HG03378 (cell line): Measurements from ENCODE around the gene PSPH.
"Not testable (repeated sequence)": the region's sequence is repeated elsewhere in the genome, so short reads cannot be mapped to it uniquely, and the experiment has no call there.

Experiments used
- ATAC-seq: cut with Tn5 transposase; IDR thresholded peaks from one replicate; pipeline ENCODE4 v1.9.1; 2021; ENCODE audit warnings: mild to moderate bottlenecking, moderate library complexity; ENCODE audit not compliant: unreplicated experiment

The PSPH gene

DNA sequence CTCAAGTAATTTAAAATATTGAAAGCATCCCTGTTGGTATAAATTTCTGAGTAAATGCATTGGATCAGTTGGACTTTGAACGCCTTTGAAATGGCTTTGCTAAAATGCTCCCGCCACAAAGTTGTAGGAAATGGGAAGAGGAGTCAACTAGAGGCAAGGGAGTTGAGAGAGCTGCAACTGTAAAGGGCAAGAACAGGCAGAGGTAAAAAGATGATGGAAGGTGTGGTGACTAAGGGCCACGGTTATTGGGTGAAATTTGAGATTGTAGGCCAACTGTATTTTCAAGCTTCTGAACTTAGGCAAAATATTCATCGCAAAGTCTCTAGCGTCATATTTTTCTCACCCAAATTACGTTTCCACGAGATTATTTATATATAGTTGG, 12.2 kb upstream of the PSPH start:
- ATAC-seq = no peak

GRCh38 chr7:56062382-56062781, 11.1 kb upstream of the PSPH start:
- no peak for ATAC-seq

- ATAC-seq = no peak
Measured at GRCh38 chr7:56053993-56054392, 2.7 kb upstream of the PSPH start.

DNA sequence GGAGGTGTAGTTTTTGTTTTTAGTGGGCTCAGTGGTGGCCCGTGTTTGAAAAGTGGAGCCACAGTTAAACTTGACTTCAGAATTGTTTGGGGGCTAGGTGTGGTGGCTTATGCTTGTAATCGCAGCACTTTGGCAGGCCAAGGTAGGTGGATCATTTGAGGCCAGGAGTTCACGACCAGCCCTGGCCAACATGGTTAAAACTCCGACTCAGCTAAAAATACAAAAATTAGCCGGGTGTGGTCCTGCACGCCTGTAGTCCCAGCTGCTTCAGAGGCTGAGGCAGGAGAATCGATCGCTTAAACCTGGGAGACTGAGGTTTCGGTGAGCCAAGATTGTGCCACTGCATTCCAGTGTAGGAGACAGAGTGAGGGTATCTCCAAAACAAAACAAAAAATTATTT, 2.1 kb upstream of the PSPH start:
- ATAC-seq = no peak

DNA sequence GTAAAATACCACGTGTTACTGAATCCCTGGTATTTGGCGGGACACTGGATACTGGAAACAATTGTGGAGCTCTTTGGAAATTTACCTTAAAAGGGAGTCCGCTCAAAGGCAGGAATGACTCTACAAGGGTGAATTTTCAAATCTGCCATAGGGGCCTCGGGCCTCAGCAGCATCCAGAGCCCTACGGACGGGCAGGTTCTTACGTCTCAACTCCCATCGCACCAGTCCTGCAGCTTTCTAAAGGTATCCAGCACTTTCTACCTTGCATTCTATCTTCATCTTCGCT, 248 bp downstream of the PSPH start:
- no peak for ATAC-seq

DNA sequence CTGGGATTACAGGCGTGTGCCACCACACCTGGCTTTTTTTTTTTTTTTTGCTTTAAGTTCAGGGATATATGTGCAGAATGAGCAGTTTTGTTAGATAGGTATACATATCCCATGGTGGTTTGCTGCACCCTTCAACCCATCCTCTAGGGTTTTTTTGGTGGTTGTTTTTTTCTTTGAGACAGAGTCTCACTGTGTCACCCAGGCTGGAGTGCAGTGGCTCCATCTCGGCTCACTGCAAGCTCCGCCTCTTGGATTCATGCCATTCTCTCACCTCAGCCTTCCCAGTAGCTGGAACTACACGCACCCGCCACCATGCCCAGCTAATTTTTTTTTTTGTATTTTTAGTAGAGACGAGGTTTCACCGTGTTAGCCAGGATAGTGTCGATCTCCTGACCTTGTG, 2.5 kb downstream of the PSPH start:
- not testable (repeated sequence) for ATAC-seq

- no peak for ATAC-seq
Measured at GRCh38 chr7:56048245-56048644, 3.0 kb downstream of the PSPH start.

GRCh38 chr7:56047446-56048116, 3.7 kb downstream of the PSPH start:
- ATAC-seq = not testable (repeated sequence)

DNA sequence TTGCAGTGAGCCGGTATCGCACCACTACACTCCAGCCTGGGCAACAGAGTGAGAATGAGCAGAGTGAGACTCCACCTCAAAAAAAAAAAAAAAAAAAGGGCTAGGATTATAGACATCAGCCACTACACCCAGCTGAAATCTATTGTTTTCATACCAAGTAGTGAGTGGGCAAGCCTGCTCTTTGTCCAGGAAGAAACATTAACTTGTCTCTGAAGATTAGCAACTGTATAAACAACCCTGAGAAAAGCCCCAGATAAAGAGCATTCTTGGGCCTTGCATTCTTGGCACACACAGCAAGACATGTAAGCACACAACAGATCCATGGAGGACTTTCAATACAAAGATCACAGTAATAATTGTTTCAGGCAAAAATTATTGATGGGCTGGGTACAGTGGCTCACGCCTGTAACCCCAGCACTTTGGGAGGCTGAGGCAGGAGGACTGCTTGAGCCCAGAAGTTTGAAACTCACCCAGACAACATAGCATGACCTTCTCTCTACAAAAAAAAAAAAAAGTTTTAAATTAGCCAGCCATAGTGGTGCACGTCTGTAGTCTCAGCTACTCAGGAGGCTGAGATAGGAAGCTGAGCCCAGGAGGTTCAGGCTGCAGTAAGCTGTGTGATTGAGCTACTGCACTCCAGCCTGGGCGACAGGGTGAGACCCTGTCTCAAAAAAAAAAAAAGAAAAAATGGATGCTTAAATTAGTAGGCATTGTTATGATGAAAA, 4.4 kb downstream of the PSPH start:
- ATAC-seq = no peak

DNA sequence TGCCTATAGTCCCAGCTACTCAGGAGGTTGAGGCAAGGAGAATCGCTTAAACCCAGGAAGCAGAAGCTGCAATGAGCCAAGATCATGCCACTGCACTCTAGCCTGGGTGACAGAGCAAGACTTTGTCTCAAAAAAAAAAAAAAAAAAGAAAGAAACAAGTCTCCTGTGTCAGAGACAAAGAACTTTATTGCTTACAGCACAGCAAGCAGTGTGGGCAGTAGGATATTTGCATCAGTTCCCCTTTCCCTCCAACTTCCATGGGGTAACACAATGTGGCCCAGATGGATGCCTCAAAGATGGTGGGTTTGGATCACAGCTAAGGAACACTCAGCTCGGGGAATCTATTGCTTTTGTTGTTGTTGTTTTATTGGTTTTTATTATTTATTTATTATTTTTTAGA, 5.5 kb downstream of the PSPH start:
- not testable (repeated sequence) for ATAC-seq

DNA sequence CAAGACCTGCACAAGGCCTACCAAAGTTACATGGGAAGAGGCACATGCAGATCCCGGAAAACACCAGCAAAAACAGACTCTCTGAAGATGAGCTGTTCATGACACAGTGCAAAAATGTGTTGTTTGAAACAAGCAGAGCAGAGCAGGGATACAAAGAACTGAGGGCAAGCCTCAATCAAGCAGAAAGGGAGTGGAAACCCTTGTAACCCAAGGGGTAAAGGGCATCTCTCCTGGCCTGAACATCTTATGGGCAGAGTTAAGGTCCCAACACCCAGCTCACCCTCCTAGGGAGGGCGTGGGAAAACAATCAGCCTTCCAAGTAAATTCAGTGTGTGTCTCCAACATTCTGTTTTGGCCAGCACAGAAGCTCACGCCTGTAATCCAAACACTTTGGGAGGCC, 10.5 kb downstream of the PSPH start:
- ATAC-seq = no peak

GRCh38 chr7:56033671-56034432, 17.4 kb downstream of the PSPH start:
- peak; percentile 96 for ATAC-seq

DNA sequence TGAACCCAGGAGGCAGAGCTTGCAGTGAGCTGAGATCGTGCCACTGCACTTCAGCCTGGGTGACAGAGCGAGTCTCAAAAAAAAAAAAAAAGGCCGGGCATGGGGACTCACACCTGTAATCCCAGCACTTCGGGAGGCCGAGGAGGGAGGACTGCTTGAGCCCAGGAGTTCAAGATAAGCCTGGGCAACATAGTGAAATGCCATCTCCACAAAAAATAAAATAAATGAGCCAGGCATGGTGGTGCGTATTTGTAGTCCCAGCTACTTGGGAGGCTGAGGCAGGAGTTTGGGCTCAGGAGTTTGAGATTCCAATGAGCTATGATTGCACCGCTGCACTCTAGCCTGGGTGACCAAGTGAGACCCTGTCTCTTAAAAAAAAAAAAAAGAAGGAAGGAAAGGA, 18.7 kb downstream of the PSPH start:
- not testable (repeated sequence) for ATAC-seq

GRCh38 chr7:56031556-56031955, 19.7 kb downstream of the PSPH start:
- ATAC-seq = not testable (repeated sequence)

DNA sequence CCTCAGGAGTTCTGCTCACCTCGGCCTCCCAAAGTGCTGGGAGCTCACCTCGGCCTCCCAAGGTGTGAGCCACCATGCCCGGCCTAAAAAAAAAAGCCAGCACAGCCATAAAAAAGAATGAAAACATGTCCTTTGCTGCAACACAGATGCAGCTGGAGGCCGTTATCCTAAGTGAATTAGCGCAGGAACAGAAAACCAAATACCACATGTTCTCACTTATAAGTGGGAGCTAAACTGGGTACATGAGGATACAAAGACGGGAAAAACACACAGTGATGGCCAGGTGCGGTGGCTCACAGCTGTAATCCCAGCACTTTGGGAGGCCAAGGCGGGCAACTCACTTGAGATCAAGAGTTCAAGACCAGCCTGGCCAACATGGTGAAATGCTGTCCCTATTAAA, 20.9 kb downstream of the PSPH start:
- ATAC-seq = no peak

GRCh38 chr7:56028942-56029630, 22.2 kb downstream of the PSPH start:
- no peak for ATAC-seq

DNA sequence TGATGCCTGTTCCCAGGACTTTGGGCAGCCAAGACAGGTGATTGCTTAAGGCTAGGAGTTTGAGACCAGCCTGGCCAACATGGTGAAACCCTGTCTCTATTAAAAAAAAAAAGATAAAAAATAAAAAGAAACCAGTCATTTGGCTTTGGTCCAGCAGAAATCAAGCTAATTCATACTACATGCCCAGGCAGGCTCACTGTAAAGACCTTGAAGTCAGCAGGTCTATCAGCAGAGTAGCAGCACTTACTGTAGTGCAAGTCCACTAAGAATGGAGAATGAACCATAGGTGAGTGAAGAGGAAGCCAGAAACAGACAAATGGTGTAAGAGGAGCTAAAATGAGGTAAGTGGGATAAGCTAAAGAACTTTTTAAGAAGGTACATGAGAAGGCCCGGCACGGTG, 24.7 kb downstream of the PSPH start:
- no peak for ATAC-seq

DNA sequence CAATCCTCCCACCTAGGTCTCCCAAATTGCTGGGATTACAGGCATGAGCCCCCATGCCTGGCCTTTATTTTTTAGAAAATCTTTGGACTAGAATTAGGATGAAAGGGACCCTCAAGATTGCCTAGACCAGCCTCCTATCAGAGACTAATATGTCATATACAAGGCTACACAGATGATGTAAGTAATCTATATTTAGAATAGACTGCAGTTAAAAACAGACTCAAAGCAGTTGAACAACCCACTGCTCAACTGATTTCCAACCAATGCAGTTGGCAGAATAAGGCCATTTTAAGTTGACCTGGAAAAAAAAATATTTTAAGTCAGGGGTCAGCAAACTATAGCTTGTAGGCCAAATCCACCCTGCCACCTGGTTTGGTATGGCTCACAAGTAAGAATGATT, 27.7 kb downstream of the PSPH start:
- no peak for ATAC-seq

DNA sequence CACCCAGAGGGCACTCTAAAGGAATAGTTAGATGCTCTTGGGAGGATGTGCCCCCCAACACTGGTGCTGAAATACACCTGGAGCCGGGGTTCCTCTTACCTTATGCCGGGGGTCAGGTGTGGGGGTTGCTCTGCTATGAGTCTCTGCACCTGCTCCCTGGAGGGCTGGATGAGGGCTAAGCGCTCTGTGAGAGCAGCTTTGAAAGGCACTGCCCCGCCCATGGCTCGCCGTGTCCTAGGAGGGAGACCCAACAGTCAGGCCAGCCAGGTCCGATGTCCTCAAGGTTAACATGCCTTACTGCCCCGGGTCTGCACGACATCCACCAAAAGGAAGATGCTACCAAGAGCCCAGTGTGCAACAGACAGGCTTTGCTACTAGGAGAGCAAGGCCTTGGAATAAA, 31.7 kb downstream of the PSPH start:
- no peak for ATAC-seq

DNA sequence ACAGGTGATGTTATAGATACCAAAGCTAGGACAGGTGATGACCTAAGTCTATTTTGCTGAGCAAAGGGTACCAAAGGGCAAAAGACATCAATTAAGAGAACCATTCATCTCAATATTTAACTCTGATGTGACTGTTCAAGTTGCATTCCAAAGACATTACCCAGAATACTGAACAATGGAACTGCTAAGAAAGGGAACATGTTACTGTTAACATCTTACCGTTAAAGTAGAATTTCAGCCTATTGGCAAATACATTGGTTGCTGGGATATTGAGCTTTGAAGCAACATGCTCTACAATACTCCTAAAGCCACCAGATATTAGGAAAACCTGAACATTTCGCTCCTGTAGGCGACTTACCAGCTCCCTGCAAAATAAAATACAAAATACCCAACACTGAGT, 34.2 kb downstream of the PSPH start:
- ATAC-seq = not testable (repeated sequence)

DNA sequence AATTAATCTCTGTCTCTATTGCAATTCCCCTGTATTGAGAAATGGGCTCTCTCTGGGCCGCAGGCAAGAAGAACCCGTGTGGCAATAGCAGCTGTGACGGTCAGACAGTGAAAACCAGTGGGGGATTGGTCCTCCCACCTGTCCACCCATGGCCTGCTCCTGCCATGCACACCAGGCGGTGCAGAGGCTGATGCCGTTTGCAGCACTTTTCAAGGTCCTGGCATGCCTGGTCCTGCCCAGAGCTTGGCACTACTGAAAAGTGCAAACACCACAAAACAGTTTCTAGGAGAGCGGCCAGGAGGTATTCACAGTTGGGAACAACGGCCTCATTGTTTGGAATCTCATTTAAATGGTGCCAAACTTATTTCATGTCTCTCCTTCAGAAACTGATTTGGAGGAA, 41.5 kb downstream of the PSPH start:
- no peak for ATAC-seq

GRCh38 chr7:56007891-56008290, 43.4 kb downstream of the PSPH start:
- ATAC-seq = no peak
